Activated CD8-positive, alpha-beta memory T cell treated with anti-CD3 and anti-CD28 coated beads, Interleukin-2, amount 50 U/mL, for 24 hours (primary cell): ENCODE measurements around the gene CELF2.

Experiments used
- DNase-seq: peaks from one replicate; pipeline ENCODE4 v3.0.0-alpha.2; 2020; ENCODE audit errors: extremely low read depth

The CELF2 gene

GRCh38 chr10:11131112-11131639 is 113.5 kb downstream of the CELF2 start:
- DNase-seq = no peak

DNA sequence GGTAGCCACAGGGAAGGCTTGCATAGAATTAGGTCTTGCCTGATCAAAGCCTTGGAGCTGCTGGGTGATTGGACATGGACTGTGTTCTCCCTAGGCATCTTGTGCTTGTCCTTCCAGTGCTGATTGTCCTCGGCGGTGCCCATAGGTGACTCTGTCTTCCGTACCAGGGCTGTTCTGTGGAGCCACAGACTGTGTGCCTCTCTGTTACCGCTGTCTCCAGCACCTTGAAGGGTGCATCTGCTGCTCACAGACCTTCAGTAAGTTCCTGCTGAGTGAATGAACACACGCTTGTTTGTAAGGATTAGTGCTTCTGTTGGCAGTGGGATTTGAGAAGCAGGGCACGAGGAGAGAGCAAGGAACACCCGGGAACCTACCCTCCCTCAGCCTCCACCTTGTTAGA is 116.7 kb downstream of the CELF2 start:
- DNase-seq = no peak

GRCh38 chr10:11135709-11136108 is 118.0 kb downstream of the CELF2 start:
- DNase-seq = no peak

- no peak for DNase-seq
Observed at GRCh38 chr10:11138314-11139033, 120.8 kb downstream of the CELF2 start.

- no peak for DNase-seq
Observed at GRCh38 chr10:11140963-11141362, 123.3 kb downstream of the CELF2 start.

DNA sequence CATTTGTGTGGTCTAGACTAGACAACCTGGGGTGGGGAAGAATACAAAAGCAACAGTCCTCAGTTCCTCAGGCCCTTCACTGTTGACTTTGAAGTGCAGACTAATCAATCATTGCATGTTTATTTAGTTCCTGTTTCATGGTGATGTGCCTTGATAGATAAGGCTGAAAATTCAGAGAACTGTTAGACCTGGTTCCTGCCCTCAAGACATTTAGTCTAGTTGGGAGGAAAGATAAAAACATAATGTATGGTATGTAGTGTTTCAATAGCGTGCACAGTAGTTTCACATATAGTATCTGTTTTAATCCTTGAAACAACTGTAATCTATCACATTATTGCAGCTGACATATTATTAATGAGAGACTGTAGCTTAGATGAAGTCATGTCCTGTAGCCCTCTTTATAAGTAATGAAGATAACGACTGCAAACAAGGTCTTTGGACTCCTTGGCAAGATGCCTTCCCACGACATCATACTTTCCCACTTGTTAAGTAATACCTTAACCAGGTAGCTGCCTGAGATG is 124.0 kb downstream of the CELF2 start:
- DNase-seq = no peak

- DNase-seq = no peak
Observed at GRCh38 chr10:11142777-11143176, 125.1 kb downstream of the CELF2 start.

DNA sequence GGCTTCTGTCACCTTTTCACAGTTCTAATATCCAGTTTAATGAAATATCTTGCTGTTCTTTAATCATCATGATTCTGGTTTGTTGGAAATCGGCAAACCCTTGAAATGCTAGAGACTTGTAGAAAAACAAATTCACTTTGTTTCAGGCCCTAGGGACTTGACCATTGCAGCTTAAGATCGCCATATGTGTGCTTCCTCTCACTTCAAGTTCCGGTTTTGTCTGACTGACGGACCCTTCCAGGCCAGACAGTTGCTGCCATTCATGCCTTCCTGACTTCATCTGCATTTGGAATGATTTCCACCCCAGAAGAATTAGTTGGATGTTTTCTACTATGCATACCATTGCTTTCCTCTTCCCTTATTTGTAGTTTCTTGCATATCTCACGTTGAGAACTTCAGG is 125.6 kb downstream of the CELF2 start:
- no peak for DNase-seq

- no peak for DNase-seq
Observed at GRCh38 chr10:11144626-11145494, 127.2 kb downstream of the CELF2 start.

DNA sequence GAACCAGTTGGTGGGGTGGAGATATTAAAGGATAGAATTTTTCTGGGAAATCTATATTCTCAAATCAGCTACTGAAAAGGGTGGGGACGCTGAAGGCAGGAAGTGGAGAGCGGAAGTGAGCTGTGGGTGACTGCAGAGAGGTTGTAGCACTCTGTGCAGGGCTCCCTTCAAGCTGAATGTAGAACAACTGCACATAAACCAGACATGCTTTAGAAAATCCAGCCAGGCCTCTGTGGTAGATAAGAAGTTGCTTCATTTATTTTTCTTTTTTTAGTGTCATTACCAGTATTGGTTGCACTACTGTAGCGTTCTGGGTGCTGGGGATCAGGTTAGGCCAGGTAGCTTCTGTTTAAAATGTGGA is 127.8 kb downstream of the CELF2 start:
- no peak for DNase-seq

DNA sequence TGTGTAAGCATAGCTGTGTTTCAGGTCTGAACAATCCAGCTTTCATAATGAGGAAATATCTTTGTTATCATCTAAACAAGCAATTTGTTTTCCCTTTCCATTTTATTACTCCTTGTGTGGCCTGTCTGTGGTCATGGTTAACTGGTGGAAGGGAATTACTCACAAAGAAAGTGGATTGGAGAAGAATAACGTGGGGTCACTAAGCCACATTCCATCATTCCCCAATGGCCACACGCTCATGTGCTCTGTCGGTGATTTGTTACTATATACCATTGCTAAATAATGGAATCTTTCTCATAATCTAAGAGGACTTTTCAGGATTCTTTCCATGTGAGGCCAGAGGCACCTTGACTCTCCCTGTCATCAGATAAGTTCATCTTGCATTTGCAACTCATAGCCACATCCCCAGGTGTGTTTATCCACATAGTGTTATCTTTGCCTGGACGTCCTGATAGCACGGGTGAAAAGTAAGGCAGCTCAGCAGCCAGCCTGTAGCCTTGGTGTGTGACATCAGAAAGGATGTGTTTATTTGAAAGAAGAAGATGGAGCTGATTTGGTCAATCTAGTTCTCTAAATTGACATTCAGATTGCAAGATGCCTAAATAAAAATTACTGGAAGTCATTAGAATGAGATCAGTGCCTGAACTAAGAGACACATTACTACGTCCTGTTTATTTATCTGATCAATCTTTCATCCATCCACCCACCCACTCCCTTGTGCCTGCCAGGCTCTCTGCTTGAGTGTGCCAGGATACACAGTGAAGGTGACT is 128.9 kb downstream of the CELF2 start:
- no peak for DNase-seq

GRCh38 chr10:11147722-11148121 is 130.1 kb downstream of the CELF2 start:
- DNase-seq = no peak

- DNase-seq = no peak
Observed at GRCh38 chr10:11148142-11149028, 130.7 kb downstream of the CELF2 start.

GRCh38 chr10:11149807-11150141 is 132.1 kb downstream of the CELF2 start:
- no peak for DNase-seq

DNA sequence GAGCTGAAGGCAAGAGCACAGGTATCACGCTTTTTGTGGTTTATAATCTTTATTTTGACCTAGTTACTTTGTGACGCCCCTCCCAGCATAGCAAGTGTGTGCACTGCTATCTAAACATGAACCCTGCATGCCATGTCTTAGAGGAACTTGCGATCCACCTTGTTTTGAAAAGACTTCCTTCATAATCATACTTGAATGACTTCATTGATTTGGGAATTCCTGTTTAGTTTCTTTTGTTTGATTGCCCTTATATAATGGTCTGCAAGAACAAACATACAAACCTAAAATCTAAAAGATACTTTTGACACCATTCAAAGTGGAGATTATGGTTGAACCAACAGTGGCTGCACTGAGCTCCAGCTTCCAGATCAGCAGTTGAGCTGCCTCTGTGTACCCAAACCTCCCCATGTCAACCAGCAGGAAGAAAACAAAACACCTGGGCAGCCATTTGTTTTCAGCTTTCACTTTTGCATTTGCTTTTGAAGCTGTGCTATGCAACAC is 132.6 kb downstream of the CELF2 start:
- DNase-seq = no peak

GRCh38 chr10:11150879-11151415 is 133.3 kb downstream of the CELF2 start:
- DNase-seq = no peak

DNA sequence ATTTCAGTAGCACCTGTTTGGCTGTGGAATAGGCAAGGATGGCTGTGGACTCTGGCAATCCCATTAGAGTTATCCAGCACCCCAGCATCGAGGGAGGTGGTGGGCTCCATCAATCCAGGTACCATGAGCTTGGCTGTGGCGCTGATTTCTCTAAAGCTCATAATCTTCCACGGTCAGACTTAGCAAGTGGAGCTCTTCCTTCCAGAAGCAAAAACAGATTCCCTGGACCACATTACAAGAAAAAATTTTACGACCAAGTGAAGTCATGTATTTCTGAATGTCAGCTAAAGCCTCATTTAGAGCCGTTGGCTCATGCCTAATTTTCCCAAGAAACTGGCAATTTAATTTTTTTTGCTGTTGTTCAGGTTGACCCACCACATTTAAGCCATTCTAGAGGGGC is 135.1 kb downstream of the CELF2 start:
- no peak for DNase-seq

- DNase-seq = no peak
Observed at GRCh38 chr10:11153245-11153644, 135.6 kb downstream of the CELF2 start.

DNA sequence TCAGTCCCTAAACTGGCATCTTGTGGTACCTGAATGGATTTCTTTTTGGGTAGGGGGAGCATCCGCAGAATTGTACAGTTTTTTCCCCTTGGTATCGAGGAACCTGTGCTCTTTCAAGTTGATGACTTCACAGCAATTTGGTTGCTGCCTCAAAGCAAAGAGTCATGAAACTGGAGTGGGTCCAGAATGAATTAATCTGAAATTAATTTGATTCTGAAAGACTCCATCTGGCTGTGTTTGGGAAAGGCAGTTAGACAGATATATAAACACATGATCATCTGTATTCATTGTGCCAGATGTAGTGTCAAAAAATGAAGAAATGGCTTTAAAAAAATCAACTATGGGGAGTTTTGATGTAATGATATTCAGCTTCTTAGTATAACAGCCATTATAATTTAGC is 136.1 kb downstream of the CELF2 start:
- DNase-seq = no peak

DNA sequence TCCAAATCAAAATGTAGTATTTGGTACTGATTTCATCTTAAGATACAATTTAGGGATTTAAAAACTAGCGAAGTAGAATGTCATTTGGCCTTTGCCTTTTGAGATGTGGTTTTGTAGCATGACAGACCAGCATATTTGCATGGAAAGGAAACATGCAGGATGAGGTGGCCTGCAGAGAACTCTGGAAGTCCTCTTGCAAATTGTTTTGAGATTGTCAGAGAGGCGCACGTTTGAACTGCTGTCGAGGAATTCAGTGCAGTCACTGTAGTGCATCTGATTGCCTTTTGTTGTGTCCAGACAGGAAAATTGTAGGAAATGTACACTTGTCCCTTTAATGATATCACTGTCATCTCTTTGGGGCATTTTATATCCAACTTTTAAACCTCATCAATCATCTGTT is 136.7 kb downstream of the CELF2 start:
- no peak for DNase-seq
